ENCODE measurements around the gene CMSS1. TPM values are rescaled to one million over a fixed set of nuclear protein-coding genes. Genes with fewer than 3 reads are reported as not detected.
A peak's percentile ranks its signal among the peaks of the same experiment; 100 is the strongest.

The CMSS1 gene
- total RNA-seq, 8 experiments from 2014 or later, result 28.2 to 57.2 (median 41.5) TPM

- in situ Hi-C loops (cut with MboI; ENCODE audit: low pct_unique_long_range_greater_than_20kb in 2 of 9, low sequenced_read_pairs in 9 of 9, unreplicated experiment in 9 of 9), result no loop called here
- H3K27ac ChIP-seq, result no peak overlapping the region
- no peak for ATAC-seq (replicated peaks in 6 of 8)
- no peaks in the 10 kb centered on the region for H3K4me1 ChIP-seq (replicated peaks in 1 of 2)
- no peak overlapping the region for H3K4me3 ChIP-seq
- 50 to 100% (median 89%) methylated on average over 1 of the region's 1 CpG; no CpG with 5 or more reads in 1 of the 10 experiments for WGBS, 10 experiments
Measured at GRCh38 chr3:100019719-100020118, 202.1 kb downstream of the CMSS1 start.

- 33 to 97% (median 91%) methylated on average over 1 to 9 of the region's 9 CpGs; no CpG with 5 or more reads in 2 of the 10 experiments for whole genome bisulfite sequencing, 10 experiments
- in situ Hi-C loops (cut with MboI; ENCODE audit: low pct_unique_long_range_greater_than_20kb in 2 of 9, low sequenced_read_pairs in 9 of 9, unreplicated experiment in 9 of 9), result no loop called here
- H3K27ac ChIP-seq, result no peak overlapping the region
- peak in 2 of 8 experiments; percentile 25 to 66 for ATAC-seq (replicated peaks in 6 of 8)
- no peaks in the 10 kb centered on the region for H3K4me1 ChIP-seq (replicated peaks in 1 of 2)
- H3K4me3 ChIP-seq, result no peak overlapping the region
Measured at GRCh38 chr3:100020876-100021644, 203.4 kb downstream of the CMSS1 start.

- H3K4me3 ChIP-seq, result no peak overlapping the region
- no peak overlapping the region for H3K27ac ChIP-seq
- no peak for ATAC-seq (replicated peaks in 6 of 8)
- in situ Hi-C loops (cut with MboI; ENCODE audit: low pct_unique_long_range_greater_than_20kb in 2 of 9, low sequenced_read_pairs in 9 of 9, unreplicated experiment in 9 of 9), result no loop called here
- H3K4me1 ChIP-seq (replicated peaks in 1 of 2), result no peaks in the 10 kb centered on the region
Measured at GRCh38 chr3:100022506-100022905, 204.8 kb downstream of the CMSS1 start.

DNA sequence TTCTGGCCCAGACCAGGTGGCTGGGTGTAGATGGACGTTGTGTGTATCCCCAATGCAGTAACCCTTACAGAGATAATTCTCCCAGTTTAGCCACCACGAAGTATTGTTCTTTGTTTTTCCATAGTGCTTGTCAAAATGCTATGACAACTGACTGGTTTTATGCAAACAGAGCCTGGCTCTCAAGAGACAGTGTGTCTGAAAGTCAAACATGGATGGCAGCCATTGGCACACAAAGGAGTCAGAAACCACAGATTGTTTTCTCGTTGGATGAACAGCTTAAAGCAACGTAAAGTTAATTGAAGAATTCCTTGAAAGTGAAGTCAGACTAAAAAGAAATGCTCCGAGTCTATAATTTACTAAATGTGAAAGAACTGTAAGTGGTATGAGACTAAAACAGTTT, 205.5 kb downstream of the CMSS1 start:
- 15 to 87% (median 61%) methylated on average over 1 to 5 of the region's 5 CpGs; no CpG with 5 or more reads in 1 of the 10 experiments for WGBS, 10 experiments
- in situ Hi-C loops (cut with MboI; ENCODE audit: low pct_unique_long_range_greater_than_20kb in 2 of 9, low sequenced_read_pairs in 9 of 9, unreplicated experiment in 9 of 9), result no loop called here
- Histone ChIP-seq H3K27ac (no peak overlapping the region), H3K4me1 (replicated peaks in 1 of 2) (no peaks in the 10 kb centered on the region), H3K4me3 (no peak overlapping the region)
- ATAC-seq (replicated peaks in 6 of 8), result peak in 2 of 8 experiments; percentile 31 to 89

GRCh38 chr3:100023595-100023994, 205.9 kb downstream of the CMSS1 start:
- WGBS, 10 experiments, result 44 to 100% (median 100%) methylated on average over 1 of the region's 1 CpG; no CpG with 5 or more reads in 2 of the 10 experiments
- H3K4me1 ChIP-seq (replicated peaks in 1 of 2), result no peaks in the 10 kb centered on the region
- in situ Hi-C loops (cut with MboI; ENCODE audit: low pct_unique_long_range_greater_than_20kb in 2 of 9, low sequenced_read_pairs in 9 of 9, unreplicated experiment in 9 of 9), result no loop called here
- peak in 1 of 8 experiments; percentile 38 for ATAC-seq (replicated peaks in 6 of 8)
- H3K4me3 ChIP-seq, result no peak overlapping the region
- H3K27ac ChIP-seq, result no peak overlapping the region

GRCh38 chr3:100024520-100025303, 207.1 kb downstream of the CMSS1 start:
- H3K4me3 ChIP-seq, result no peak overlapping the region
- WGBS, 10 experiments, result 10 to 91% (median 69%) methylated on average over 2 to 7 of the region's 7 CpGs; no CpG with 5 or more reads in 2 of the 10 experiments
- H3K27ac ChIP-seq, result no peak overlapping the region
- ATAC-seq (replicated peaks in 6 of 8), result peak in 1 of 8 experiments; percentile 15
- H3K4me1 ChIP-seq (replicated peaks in 1 of 2), result no peaks in the 10 kb centered on the region
- in situ Hi-C loops (cut with MboI; ENCODE audit: low pct_unique_long_range_greater_than_20kb in 2 of 9, low sequenced_read_pairs in 9 of 9, unreplicated experiment in 9 of 9), result no loop called here

- 33 to 100% (median 86%) methylated on average over 1 of the region's 1 CpG; no CpG with 5 or more reads in 5 of the 10 experiments for WGBS, 10 experiments
- Histone ChIP-seq H3K4me3 (no peak overlapping the region), H3K4me1 (replicated peaks in 1 of 2) (no peaks in the 10 kb centered on the region), H3K27ac (no peak overlapping the region)
- no peak for ATAC-seq (replicated peaks in 6 of 8)
- in situ Hi-C loops (cut with MboI; ENCODE audit: low pct_unique_long_range_greater_than_20kb in 2 of 9, low sequenced_read_pairs in 9 of 9, unreplicated experiment in 9 of 9), result no loop called here
Measured at GRCh38 chr3:100027321-100027720, 209.7 kb downstream of the CMSS1 start.

DNA sequence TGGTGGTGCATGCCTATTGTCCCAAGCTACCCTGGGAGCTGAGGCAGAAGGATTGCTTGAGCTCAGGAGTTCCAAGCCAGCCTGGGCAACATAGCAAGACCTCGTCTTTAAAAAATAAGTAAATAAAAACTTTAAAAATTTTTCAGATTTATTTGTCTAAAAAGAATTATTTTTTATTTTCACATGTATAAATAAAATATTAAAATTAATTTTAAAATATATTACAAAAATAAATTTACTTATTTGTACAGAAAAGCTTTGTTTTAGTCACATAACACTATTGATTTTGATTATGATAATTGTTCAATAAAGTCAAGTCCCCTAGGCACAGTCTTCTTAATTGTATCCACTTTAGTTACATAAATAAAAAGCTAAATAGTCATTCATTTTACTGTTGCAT, 211.4 kb downstream of the CMSS1 start:
- H3K4me3 ChIP-seq, result no peak overlapping the region
- no peak for ATAC-seq (replicated peaks in 6 of 8)
- 89 to 100% (median 100%) methylated on average over 1 of the region's 1 CpG; no CpG with 5 or more reads in 1 of the 10 experiments for WGBS, 10 experiments
- no peaks in the 10 kb centered on the region for H3K4me1 ChIP-seq (replicated peaks in 1 of 2)
- in situ Hi-C loops (cut with MboI; ENCODE audit: low pct_unique_long_range_greater_than_20kb in 2 of 9, low sequenced_read_pairs in 9 of 9, unreplicated experiment in 9 of 9), result no loop called here
- H3K27ac ChIP-seq, result no peak overlapping the region

DNA sequence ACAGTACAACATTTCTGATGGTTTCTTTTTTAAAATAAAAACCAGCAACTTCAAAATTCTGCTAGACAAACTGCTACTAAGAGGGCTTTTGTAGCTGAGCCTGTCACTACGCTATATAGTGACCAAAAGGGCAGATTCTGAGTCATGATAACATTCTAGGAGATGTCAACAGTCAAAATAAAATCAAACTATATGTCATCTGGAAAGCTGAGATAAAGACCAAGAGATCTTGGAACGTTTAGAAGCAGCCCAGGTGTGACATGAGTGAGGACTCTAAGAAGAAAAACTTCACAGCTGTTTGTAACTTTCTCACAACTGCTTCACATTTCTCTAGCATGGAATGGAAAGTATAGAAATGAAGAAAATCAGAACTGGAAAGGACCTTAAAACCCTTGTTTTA, 212.0 kb downstream of the CMSS1 start:
- ATAC-seq (replicated peaks in 6 of 8), result no peak
- 79 to 100% (median 87%) methylated on average over 1 to 2 of the region's 2 CpGs for WGBS, 10 experiments
- Histone ChIP-seq H3K27ac (no peak overlapping the region), H3K4me3 (no peak overlapping the region), H3K4me1 (replicated peaks in 1 of 2) (no peaks in the 10 kb centered on the region)
- in situ Hi-C loops (cut with MboI; ENCODE audit: low pct_unique_long_range_greater_than_20kb in 2 of 9, low sequenced_read_pairs in 9 of 9, unreplicated experiment in 9 of 9), result no loop called here

GRCh38 chr3:100030346-100030745, 212.7 kb downstream of the CMSS1 start:
- ATAC-seq (replicated peaks in 6 of 8), result no peak
- no peak overlapping the region for H3K27ac ChIP-seq
- in situ Hi-C loops (cut with MboI; ENCODE audit: low pct_unique_long_range_greater_than_20kb in 2 of 9, low sequenced_read_pairs in 9 of 9, unreplicated experiment in 9 of 9), result no loop called here
- H3K4me3 ChIP-seq, result no peak overlapping the region
- WGBS, 10 experiments, result 79 to 100% (median 94%) methylated on average over 1 to 3 of the region's 3 CpGs; no CpG with 5 or more reads in 3 of the 10 experiments
- no peaks in the 10 kb centered on the region for H3K4me1 ChIP-seq (replicated peaks in 1 of 2)

DNA sequence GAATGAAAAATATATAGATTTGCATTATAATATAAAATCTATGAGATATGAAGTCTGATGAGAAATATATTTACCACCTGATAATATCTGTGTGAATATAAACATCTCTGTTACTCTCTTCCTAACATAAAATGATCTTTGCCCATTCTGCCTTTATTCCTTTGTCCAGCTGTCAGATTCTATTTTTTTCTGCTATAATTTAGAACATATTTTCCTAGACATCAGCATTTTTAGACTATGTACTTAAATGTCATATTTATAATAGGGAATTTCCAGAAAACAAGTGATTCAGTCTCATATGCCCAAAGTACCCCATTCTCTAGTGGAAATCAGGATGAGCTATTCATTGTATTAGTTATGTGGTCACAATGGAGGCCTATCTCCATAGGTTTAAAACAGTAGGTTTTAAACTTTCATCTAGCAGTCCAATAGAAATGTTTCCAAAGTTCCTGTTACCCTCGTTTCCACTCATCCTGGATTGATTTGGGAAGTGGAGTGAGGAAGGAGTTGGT, 213.3 kb downstream of the CMSS1 start:
- WGBS, 10 experiments, result 73 to 100% (median 92%) methylated on average over 1 of the region's 1 CpG; no CpG with 5 or more reads in 4 of the 10 experiments
- ATAC-seq (replicated peaks in 6 of 8), result no peak
- in situ Hi-C loops (cut with MboI; ENCODE audit: low pct_unique_long_range_greater_than_20kb in 2 of 9, low sequenced_read_pairs in 9 of 9, unreplicated experiment in 9 of 9), result no loop called here
- no peak overlapping the region for H3K27ac ChIP-seq
- no peaks in the 10 kb centered on the region for H3K4me1 ChIP-seq (replicated peaks in 1 of 2)
- H3K4me3 ChIP-seq, result no peak overlapping the region

GRCh38 chr3:100032243-100032642, 214.6 kb downstream of the CMSS1 start:
- Histone ChIP-seq H3K4me3 (no peak overlapping the region), H3K4me1 (replicated peaks in 1 of 2) (no peaks in the 10 kb centered on the region), H3K27ac (no peak overlapping the region)
- 23 to 76% (median 57%) methylated on average over 2 to 5 of the region's 5 CpGs for WGBS, 10 experiments
- peak in 3 of 8 experiments; percentile 54 to 72 (median 72) for ATAC-seq (replicated peaks in 6 of 8)
- in situ Hi-C loops (cut with MboI; ENCODE audit: low pct_unique_long_range_greater_than_20kb in 2 of 9, low sequenced_read_pairs in 9 of 9, unreplicated experiment in 9 of 9), result no loop called here

DNA sequence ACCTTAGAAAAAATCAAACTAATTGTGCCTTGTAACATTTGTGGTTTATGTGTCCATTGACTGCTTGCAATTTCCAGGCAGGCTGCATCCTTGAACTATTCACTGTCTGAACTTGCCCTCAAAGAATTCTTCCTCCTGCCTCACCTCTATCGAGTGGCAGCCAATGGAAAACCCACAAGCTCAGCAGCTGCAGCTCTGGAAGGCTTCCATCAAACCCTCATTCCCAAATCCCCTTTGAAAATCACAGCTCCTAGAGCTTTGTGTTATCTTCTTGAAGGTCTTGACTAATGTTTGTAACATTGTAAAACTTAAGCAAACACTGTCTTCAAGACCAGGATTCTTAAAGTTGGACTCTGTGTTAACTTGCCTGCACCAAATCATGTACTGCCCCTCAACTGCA, 215.5 kb downstream of the CMSS1 start:
- in situ Hi-C loops (cut with MboI; ENCODE audit: low pct_unique_long_range_greater_than_20kb in 2 of 9, low sequenced_read_pairs in 9 of 9, unreplicated experiment in 9 of 9), result no loop called here
- no peak for ATAC-seq (replicated peaks in 6 of 8)
- Histone ChIP-seq H3K27ac (no peak overlapping the region), H3K4me1 (replicated peaks in 1 of 2) (no peaks in the 10 kb centered on the region), H3K4me3 (no peak overlapping the region)
- 0 to 67% (median 20%) methylated on average over 1 of the region's 1 CpG; no CpG with 5 or more reads in 7 of the 10 experiments for WGBS, 10 experiments

All from motor neuron (in vitro differentiated cells).